AG10803 (cell line): ENCODE results near the gene OPRM1.
"Not testable (repeated sequence)": the region's sequence is repeated elsewhere in the genome, so short reads cannot be mapped to it uniquely, and the experiment has no call there.

ENCODE experiments used
- DNase-seq: peaks from one replicate; pipeline ENCODE4 v3.0.0; 2010; ENCODE audit warnings: low read depth
- H3K4me3 ChIP-seq: 2 replicates; pipeline ENCODE4 v1.5.1; 2011; ENCODE audit warnings: mild to moderate bottlenecking, low read length, control low read depth
- CTCF ChIP-seq: conservative IDR thresholded peaks from 2 replicates; pipeline ENCODE4 v1.5.1; 2011; ENCODE audit warnings: mild to moderate bottlenecking, low read length, control low read depth, inconsistent platforms

The OPRM1 gene

DNA sequence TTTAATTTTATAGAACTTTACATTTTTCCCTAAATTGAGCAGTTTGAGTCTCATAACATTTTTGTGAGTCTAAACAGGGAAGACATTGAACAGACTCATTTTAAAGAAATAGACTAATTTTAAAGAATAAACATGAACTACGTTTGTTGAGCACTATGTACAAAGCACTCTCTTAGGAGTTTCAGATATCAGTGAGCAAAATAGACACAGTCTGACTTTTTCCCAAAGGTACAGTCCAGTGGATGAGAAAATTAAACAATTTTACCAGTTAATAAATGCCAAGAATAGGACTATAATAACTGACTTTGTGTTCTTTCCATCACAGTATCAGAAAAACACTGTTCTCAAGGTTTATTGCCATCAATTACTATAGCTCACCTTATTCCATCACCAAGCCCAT is 18.1 kb downstream of the OPRM1 start:
- no peak for TF ChIP-seq CTCF
- no peak for DNase-seq
- H3K4me3 ChIP-seq, result no peak overlapping the region

GRCh38 chr6:154058963-154059680 is 20.1 kb downstream of the OPRM1 start:
- TF ChIP-seq CTCF, result no peak
- H3K4me3 ChIP-seq, result no peak overlapping the region
- DNase-seq, result no peak

DNA sequence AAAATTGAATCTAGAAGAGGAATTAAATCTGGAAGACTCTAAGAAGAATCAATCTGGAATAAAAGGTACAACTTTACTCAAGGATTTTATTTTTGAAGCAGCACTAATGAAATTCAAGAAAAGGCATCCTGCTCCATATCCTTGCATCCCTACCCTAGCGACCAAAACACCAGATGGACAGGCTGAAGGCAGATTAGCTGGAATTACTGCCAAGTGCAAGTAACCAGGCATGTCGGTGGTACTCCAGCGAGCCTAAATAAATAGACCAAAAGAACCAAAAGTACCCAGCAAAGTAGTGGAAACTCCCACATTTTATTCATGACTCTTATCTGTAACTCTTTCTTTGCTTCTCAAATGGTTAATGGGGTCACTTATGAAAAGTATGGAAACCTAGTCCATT is 21.0 kb downstream of the OPRM1 start:
- H3K4me3 ChIP-seq, result no peak overlapping the region
- DNase-seq, result no peak
- TF ChIP-seq CTCF, result no peak

- TF ChIP-seq CTCF, result no peak
Measured at GRCh38 chr6:154070041-154070440, 31.0 kb downstream of the OPRM1 start.

DNA sequence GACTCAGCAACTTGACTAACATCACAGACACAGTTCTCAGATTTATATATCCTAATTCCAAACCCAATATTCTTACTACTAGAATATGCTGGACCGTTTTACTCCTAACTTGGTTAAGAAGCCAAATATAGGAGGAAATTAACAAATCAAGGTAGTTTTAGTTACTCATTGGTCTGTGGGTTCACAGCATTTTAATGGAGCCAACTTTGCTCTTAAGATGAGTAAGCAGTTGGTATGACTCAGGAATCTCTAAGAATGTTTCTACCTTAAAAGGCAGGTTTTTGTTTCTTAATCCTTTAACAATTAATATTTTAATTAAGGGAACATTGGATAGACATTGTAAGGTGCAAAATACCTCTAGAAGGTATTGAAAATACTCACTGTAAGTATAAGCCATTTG is 31.6 kb downstream of the OPRM1 start:
- no peak for DNase-seq
- no peak for TF ChIP-seq CTCF
- no peak overlapping the region for H3K4me3 ChIP-seq

More at GRCh38 chr6:154070041-154070440, 31.0 kb downstream of the OPRM1 start:
- DNase-seq, result no peak
- no peak overlapping the region for H3K4me3 ChIP-seq

DNA sequence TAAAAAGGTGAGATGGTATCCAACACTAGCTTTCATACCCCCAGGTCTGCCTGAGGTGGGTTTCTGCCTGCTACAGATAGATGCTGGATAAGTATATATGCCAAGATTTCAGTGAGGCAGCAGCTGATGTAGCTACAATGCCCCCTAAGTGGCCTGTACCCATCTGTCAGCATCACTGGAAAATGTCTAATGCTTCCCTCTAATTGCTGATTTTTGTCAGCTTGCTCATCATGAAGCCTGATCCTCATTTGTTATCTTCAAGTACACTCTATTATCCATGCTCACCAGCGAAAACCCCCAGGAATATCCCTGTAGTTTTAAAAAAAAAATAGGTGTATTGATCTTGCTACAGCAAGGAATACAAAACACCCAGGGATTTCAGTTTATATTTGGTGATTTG is 32.2 kb downstream of the OPRM1 start:
- H3K4me3 ChIP-seq, result no peak overlapping the region
- DNase-seq, result no peak
- no peak for TF ChIP-seq CTCF

- no peak for TF ChIP-seq CTCF
- DNase-seq, result no peak
- H3K4me3 ChIP-seq, result no peak overlapping the region
Measured at GRCh38 chr6:154071711-154072110, 32.7 kb downstream of the OPRM1 start.

GRCh38 chr6:154078596-154078995 is 39.6 kb downstream of the OPRM1 start:
- DNase-seq, H3K4me3 ChIP-seq: not testable (repeated sequence)
